ENCODE measurements around the gene LRRC3.
A peak's percentile ranks its signal among the peaks of the same experiment; 100 is the strongest.
"Not testable (repeated sequence)": the region's sequence is repeated elsewhere in the genome, so short reads cannot be mapped to it uniquely, and the experiment has no call there.

Gene LRRC3

DNA sequence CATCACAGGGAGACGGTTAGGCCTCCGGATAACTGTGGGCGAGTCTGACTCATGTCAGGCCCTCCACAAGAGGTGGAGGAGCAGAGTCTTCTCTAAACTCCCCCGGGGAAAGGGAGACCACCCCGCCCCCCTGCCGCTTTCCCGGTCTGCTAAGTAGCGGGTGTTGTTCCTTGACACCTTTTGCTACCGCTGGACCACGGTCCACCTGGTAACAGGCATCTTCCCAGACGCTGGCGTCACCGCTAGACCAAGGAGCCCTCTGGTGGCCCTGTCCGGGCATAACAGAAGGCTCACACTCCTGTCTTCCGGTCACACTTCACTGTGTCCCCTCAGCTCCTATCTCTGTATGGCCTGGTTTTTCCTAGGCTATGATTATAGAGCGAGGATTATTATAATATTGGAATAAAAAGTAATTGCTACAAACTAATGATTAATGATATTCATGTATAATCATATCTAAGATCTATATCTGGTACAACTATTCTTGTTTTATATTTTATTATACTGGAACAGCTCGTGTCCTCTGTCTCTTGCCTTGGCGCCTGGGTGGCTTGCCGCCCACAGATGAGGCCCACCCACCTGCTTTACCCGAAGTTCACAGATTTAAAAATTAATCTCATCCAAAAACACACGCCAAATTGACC lies 24.4 kb downstream of the LRRC3 start:
- DNase-seq (ENCODE audit: low spot score) = not testable (repeated sequence)

DNA sequence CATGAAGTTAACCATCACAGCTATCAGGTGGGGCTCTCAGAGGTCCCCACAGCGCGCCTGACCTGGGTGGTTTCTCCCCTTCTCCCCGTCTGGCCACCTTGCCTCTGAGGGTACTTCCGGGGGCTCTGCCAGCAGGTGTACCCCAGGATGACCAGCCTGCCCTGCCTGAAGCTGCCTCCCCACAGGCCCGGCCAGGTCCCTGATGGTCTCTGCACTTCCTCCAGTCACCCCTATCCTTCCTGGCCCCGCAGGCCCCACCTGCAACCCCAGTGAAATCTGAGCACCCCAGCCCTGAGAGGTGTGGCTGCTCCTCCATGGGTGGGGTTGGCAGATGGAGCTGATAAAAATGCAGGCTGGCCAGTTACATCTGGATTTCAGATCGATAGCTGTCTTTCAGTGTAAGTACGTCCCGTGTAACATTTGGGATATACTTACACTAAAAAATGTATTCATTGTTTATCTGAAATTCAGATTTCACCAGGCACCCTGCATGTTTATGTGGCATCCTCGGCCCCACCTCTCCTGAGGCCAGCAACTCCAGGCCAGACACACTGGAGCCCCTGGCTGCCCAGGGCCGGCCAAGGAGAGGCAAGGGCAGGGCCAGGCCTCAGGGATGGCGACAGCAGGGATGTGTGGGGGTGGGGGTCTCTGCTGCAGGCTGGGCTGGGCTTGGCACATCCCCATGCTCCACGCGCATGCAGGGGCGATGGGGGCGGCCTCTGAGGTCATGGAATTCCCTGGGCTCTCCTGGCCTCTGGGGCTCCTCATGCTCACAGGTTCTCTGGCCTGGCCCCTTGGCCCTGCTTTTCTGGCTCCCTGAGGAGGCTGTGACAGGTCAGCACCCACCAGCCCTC lies 25.1 kb downstream of the LRRC3 start:
- no peak for DNase-seq (ENCODE audit: low spot score)

DNA sequence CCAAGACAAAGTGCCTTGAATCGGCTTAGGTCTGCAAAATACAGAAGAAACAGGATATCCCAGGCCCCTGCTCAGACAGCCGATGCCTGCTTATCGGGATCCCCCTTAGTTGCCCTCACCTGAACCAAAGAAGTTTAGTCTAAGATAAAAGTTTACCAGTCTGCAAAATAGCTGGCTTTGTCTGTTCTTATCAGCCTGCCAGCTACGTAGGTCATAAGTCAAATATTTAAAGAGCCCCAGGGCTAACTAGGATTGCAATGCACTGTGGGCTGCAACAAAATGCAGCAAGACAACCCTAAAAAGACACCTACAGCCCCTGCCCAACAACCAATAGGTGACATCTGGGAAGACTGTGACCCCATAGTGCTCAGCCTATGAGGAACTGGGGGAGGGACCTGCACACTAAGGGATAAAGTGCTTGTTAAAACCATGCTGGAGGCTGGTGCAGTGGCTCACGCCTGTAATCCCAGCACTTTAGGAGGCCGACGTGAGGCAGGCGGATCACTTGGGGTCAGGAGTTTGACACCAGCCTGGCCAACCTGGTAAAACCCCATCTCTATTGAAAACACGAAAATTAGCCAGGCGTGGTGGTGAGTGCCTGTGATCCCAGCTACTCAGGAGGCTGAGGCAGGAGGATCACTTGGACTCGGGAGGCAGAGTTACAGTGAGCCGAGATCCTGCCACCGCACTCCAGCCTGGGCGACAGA lies 27.4 kb downstream of the LRRC3 start:
- no peak for DNase-seq (ENCODE audit: low spot score)

DNA sequence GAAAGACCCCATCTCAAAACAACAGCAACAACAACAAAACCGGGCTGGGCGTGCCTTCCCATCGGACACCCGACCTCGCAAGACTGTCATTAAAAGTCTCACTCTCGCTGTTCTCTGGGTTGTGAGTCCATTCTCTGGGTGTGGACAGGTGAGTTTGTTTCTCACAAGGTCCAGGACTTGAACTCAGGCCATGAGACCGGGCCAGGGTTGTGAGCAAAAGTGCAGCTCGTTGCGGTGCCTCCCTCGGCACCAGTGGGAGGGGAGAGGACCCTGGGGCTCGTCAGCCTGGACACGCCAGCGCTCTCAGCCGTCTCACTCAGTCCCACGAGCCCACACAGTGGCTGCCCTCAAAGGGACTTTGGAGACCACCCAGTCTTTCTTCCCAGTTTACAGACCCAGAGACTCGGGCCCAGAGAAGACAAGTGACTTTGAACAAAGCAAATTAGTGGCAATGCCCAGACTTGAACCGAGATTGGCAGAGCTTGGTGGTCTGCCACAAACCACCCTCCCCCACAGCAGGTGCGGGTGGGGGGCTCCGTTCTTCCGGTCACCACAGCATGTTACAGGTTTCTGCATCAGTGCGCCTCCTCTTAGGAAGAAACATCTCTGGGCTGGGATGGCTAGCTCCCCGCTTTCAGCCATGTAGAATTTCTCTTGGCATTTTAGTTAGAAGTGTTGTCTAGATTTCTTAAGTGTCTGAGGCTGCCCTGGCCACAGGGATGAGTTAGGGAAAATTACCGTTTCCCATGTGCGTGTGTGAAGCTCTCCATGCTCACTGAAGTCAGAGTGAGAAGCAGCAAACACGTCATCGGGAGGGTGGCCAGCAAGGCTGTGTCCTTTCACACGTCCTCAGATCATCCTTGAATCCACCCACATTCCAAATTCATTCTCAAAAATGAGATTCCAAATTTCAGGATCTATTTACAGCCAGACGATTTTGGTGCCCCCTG lies 28.3 kb downstream of the LRRC3 start:
- DNase-seq (ENCODE audit: low spot score) = peak; percentile 63

DNA sequence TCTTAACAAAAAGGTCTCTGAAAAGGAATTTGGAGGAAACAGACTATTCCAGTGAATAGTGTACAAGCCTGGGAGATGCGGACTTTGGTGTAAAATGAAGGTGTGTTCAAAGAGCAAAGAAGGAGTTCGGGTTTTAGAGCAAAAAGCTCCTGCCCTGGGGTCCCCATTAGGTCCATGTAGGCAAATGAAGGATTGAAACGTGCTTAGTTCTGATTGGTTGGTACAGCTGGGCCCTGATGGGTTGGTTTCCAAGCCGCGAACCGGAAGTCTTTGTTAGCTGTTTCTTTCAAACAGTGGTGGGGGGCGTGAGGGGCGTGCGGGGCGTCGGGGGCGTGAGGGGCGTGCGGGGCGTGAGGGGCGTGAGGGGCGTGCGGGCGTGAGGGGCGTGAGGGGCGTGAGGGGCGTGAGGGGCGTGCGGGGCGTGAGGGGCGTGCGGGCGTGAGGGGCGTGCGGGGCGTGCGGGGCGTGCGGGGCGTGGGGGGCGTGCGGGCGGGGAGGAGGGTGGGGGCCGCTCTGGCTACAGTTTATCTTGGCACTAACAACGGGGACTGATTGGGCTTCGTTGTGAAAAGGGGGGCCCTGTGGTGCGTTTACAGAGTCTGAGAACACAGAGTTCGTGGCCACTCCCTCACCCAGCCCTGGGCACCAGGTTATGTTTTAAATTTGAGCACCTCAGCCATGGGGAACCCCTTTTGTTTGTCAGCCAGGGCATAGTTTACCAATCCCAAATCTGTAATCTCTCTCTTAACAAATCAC lies 29.4 kb downstream of the LRRC3 start:
- no peak for DNase-seq (ENCODE audit: low spot score)

DNA sequence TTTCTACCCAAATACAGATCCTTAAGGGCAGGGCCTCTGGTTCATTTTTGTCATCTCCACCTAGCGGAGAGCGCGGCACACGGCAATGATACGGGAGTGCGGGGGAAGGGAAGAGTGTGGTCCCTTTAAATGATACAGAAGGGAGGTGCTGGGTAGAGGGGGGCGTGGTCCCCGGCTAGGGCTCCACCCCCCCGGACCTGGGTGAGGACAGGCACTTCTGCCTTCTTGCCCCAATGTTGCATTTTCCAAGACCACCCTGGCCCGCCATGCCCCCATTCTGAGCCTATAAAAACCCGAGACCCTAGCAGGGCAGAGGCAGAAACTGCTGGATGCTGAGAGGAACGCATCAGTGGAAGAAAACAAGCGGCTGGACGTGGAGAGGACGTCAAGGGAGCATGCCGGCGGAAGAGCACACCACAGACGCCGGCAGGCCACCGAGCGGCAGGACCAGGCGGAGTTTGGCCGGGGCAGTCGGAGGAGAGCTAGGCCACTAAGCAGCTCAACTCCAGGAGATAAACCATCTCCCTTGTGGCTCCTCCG lies 30.0 kb downstream of the LRRC3 start:
- DNase-seq (ENCODE audit: low spot score) = no peak

DNA sequence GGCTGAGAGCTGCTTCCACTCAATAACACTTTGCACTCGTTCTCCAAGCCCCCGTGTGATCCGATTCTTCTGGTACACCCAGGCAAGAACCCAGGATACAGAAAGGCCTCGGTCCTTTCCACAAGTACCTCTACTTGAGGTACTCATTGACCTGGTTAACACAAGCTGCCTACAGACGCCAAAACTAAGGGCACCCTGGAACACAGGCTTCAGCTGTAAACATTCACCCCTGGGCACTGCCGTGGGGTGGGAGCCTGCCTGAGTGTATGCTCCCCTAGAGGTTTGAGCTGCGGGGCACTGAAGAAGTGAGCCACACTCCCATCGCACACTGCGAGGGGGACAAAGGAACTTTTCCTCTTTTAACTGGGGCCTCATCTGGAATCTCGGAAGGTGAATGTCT lies 30.5 kb downstream of the LRRC3 start:
- no peak for DNase-seq (ENCODE audit: low spot score)

DNA sequence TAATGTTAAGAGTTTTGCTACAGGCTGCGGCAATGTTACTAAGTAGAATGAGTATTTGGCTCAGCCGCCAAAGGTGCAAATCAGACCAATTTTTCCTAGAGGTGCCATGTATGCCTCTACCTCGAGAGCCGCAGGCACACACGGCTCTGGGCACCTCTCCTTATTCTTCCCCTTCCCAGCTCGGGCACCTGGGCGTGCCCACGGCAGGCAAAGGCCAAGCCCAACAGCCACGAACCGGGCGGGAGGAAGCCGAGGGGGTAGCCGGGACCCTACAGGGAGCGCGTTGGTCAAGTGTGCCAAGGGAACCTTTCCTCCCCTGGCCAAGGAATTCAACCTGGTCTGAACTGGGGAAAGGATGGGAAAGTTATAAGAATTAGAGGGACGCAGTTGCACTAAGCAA lies 31.0 kb downstream of the LRRC3 start:
- DNase-seq (ENCODE audit: low spot score) = no peak

DNA sequence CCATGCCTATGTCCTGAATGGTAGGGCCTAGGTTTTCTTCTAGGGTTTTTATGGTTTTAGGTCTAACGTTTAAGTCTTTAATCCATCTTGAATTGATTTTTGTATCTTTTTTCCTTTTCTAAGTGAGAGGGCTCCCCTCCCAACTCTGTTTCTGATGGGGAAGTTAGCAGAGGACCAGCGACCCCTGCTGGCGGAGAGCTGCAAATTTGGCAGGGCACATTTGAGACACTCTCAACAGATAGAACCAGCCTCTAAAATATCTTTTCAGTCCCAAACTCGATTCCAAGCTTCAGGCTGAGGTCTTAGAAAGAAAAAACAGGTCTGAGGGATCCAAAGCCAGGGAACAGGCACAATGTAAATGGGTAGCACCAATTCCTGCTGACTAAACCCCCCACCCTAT lies 32.5 kb downstream of the LRRC3 start:
- no peak for DNase-seq (ENCODE audit: low spot score)

DNA sequence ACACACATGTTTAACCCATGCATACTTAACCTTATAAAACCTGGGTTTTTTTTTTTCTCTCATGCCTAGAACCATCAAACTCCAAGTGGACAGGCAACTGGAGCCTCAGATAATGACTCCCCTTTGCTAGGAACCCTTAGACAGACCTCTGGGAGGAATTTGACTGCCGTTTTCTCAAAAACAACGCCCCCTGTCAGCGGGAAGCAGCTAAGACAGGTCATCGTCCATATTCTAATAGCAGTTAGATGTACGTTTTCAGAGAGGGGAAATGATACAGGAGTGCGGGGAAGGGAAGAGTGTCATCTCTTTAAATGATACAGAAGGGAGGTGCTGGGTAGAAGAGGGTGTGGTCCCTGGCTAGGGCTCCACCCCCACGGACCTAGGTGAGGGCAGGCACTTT lies 34.7 kb downstream of the LRRC3 start:
- no peak for DNase-seq (ENCODE audit: low spot score)

DNA sequence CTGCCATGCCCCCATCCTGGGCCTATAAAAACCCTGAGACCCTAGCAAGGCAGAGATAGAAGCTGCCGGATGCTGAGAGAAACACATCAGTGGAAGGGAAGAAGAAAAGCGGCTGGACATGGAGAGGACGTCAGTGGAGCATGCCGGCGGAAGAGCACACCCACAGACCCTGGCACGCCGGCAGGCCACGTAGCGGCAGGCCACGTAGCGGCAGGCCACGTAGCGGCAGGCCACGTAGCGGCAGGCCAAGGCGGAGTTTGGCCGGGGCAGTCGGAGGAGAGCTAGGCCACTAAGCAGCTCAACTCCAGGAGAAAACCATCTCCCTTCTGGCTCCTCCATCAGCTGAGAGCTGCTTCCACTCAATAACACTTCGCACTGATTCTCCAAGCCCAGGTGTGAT lies 35.1 kb downstream of the LRRC3 start:
- DNase-seq (ENCODE audit: low spot score) = no peak

DNA sequence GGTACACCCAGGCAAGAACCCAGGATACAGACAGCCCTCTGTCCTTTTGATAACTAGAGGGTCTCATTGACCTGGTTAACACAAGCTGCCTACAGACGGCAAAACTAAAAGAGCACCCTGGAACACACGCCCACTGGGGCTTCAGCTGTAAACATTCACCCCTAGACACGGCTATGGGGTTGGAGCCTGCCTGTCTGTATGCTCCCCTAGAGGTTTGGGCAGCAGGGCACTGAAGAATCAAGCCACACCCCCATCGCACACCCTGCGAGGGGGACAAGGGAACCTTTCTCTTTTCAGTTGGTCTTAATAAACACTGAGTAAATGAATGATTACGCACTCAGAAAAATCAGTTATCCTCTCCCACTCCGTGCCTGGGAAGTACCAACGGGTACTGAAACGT lies 35.5 kb downstream of the LRRC3 start:
- no peak for DNase-seq (ENCODE audit: low spot score)

DNA sequence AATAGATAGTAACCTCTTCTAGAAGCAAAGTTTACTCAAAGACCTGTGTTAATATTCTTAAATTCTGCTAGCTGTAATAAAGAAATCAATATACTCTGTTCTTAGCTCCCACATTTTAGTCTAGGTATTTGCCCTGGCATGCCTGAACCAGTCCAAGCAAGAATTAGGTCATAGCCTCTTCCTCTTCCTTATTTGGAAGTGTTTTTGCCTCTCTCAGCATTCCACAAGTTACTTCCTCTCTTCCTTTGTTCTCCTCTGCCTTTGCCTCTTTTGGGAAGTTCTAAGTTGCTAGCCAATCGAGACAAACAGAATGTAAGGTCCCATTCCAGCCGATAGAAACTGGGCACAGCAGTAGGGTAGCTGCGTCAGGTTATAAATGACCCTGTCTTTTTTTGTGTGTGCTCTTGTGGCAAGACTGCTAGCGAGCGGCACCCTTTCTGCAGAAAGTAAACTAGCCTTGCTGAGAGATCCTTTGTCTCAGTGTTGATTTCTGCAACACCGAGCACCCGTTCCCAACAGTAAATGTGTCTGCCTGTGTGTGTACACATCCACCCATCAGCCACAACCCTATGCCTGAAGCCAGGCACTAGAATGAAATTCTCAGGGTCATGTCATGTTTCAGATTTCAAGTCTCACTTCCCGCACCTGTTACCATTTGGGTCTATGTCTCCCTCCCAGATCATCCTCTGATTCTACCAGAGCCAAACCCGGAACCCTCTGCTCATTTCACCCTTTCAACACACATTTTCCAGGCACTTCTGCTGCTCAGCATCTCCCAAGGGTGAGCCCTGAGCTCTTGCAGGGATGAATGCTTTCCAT lies 37.5 kb downstream of the LRRC3 start:
- no peak for DNase-seq (ENCODE audit: low spot score)

DNA sequence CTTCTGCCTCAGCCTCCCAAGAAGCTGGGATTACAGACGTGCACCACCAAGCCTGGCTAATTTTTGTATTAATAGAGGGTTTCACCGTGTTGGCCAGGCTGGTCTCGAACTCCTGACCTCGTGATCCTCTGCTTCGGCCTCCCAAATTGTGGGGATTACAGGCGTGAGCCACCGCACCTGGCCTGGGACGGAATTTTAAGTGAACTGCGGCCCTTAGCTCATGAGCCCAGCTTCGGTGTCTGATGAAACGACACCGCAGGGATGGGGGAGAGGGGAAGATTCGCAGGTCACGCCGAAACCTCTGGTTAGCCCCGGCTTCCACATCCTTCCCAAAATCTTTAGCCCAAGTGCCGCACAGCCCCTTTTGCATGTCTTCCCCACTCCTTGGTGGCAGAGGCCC lies 39.1 kb downstream of the LRRC3 start:
- no peak for DNase-seq (ENCODE audit: low spot score)

DNA sequence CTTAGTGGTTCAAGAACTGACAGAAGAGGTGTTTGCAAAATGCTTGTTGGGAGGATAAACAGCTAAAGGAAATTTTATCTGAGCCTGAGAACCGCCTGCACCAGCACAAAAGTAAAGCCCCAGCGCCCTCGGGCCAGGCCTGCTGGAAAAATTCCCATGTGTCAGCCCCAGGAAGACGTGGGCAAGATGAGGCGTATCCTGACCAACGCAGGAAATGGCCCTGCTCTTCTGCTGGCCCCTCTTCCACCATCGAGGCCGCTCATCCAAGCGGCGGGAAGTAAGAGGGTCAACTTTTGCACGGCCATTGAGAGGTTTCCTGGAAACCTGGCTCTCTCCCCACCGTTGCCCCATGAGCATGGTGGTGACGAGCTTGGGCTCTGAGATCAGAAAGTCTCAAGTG lies 39.6 kb downstream of the LRRC3 start:
- DNase-seq (ENCODE audit: low spot score) = no peak

DNA sequence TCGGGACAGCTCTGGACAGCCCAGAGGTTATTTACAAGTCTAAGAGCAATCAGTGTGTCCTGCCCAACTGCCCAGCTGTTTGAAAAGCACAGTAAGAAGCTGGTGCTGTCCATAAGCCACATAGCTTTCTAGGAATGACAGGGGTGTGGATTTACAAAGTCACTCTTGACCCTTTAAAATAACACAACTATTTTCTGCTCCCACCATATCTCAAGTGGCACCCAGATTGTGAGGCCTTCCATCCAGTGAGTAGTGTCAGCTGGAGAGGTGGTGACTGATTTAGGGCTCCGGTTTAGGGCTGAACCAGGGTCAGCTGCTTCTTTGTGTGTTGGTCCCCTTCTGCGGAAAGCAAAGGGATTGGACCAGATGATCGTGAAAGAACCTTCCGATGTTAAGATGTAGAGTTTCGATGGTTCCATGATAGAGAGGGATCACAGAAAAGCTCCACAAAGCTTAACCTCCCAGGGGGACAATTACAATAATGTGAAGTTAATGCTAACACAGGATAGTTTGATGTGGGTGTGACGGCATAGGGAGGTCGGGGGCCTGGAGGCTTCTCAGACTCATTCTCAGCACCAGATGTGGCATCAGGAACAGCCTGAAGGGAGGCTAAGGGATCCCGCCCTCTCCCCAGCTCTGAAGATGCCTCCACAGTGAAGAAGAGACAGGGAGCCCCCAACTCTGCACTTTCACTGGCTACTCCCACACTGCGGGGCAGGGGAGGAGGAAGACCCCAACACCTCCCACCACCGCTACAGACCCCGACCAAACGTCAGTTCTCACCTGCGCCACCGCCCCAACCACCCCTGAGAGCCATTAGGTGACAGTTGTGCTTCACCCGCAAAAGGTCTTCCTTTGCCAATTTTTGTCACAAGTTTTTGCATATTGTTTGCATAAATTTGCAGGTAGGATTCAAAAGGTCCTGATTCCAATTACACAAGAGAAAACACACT lies 40.6 kb downstream of the LRRC3 start:
- DNase-seq (ENCODE audit: low spot score) = no peak

DNA sequence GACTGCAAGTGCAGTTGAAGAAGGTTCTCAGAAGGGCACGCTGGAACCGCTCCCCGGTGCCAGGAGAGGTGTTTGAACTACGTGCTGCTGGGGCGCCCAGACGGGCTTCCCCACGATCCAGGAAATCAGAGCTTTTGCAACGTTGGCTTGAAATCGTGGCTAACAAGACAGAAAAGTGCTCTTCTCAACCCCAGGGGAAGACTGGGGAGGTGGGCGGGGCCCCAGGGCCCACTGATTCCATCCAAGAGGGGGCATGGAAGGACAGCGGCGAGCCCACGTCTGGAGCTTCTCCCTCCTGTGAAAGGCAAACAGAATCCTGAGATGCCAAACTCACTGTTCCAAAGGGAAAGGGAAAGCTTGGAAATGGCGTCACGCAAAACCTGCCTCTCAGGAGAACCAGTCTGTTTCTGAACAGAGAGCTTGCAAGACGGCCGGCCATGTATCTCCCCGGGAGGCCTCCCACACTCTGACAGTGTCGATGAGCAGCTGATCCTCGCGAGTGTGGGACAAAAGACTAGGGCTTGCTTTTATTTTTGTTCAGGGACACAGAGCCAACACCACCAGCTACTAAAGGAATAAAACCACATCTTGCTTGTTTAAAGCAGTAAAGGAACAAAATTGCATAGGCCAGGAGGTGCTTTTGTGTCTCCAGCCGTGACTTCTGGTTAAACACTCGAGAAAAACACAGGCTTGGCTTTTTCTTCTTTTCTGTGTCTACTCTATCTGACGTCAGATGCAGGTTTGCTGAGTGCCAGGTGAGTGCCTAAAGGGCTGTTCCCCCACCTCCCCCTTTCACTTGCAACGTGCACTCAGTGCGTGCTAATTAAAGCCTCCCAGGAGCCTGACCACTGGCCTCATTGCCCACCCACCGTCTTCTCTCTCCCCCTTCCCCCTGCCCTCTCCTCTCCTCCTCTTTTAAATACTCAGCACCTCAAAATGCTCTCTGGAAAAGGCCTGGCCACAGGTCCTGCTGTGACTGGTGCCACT lies 41.5 kb downstream of the LRRC3 start:
- DNase-seq (ENCODE audit: low spot score) = no peak

DNA sequence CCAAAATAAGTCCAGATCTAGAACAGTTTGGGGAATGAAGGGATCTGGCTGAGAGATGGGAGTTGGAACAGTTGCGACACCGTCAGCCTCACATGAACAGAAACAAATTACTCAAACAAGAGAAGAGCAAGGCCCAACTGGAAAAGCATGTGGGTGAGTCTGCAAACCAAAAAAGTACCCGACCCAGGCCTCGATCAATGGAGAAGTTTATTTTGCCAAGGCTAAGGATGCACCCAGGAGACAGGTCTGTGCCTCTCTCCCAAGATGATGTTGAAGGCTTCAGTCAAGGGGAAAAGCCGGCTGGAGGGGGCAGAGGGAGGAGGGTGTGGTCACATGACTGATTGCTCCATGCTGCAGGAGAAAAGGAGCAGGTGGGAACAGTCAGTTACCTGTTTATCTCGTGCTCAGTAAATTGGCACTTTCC lies 42.4 kb downstream of the LRRC3 start:
- DNase-seq (ENCODE audit: low spot score) = no peak
